H9 (cell line): Measurements from ENCODE around the gene PRR20G. TPM values are rescaled to one million over a fixed set of nuclear protein-coding genes. Genes with fewer than 3 reads are reported as not detected.

Source experiments
- DNase-seq: peaks from one replicate; pipeline ENCODE4 v3.0.0-alpha.2; 2017
- H2AFZ ChIP-seq: one replicate; pipeline ENCODE4 v1.6.1; 2013; ENCODE audit warnings: mild to moderate bottlenecking, low read length, control low read depth, moderate library complexity
- H2AK5ac ChIP-seq: 2 replicates; pipeline ENCODE4 v1.6.1; 2013; ENCODE audit warnings: low read length, control low read depth, mixed read lengths; ENCODE audit not compliant: insufficient read length
- H2BK120ac ChIP-seq: one replicate; pipeline ENCODE4 v1.6.1; 2013; ENCODE audit warnings: low read depth, mild to moderate bottlenecking, low read length, control low read depth, inconsistent platforms; ENCODE audit not compliant: poor library complexity, severe bottlenecking
- H2BK12ac ChIP-seq: 2 replicates; pipeline ENCODE4 v1.6.1; 2013; ENCODE audit warnings: low read length, control low read depth, mixed read lengths, low read depth; ENCODE audit not compliant: insufficient read length
- H2BK15ac ChIP-seq: 2 replicates; pipeline ENCODE4 v1.6.1; 2013; ENCODE audit warnings: low read depth, low read length, control low read depth
- H2BK20ac ChIP-seq: one replicate; pipeline ENCODE4 v1.6.1; 2013; ENCODE audit warnings: low read depth, mild to moderate bottlenecking, low read length, control low read depth, inconsistent platforms; ENCODE audit not compliant: poor library complexity, severe bottlenecking
- H2BK5ac ChIP-seq: 2 replicates; pipeline ENCODE4 v1.6.1; 2013; ENCODE audit warnings: low read length, control low read depth, mixed read lengths; ENCODE audit not compliant: insufficient read length
- H3K14ac ChIP-seq: 2 replicates; pipeline ENCODE4 v1.6.1; 2013; ENCODE audit warnings: low read length, control low read depth; ENCODE audit not compliant: insufficient read depth
- H3K18ac ChIP-seq: 2 replicates; pipeline ENCODE4 v1.6.1; 2013; ENCODE audit warnings: low read depth, mild to moderate bottlenecking, mixed read lengths, low read length, control low read depth; ENCODE audit not compliant: insufficient read length
- H3K23ac ChIP-seq: 2 replicates; pipeline ENCODE4 v1.6.1; 2013; ENCODE audit warnings: low read length, control low read depth, mixed read lengths, low read depth; ENCODE audit not compliant: insufficient read length
- H3K23me2 ChIP-seq: 2 replicates; pipeline ENCODE4 v1.6.1; 2013; ENCODE audit warnings: low read depth, mild to moderate bottlenecking, mixed read lengths, low read length, control low read depth; ENCODE audit not compliant: insufficient read length, poor library complexity, severe bottlenecking
- H3K27ac ChIP-seq: 2 replicates; pipeline ENCODE4 v1.5.1; 2013; ENCODE audit warnings: low read length, control low read depth, mixed read lengths, low read depth; ENCODE audit not compliant: insufficient read length
- H3K27me3 ChIP-seq: 2 replicates; pipeline ENCODE4 v1.6.1; 2013; ENCODE audit warnings: low read length, control low read depth, inconsistent platforms; ENCODE audit not compliant: insufficient read depth
- H3K4ac ChIP-seq: 2 replicates; pipeline ENCODE4 v1.6.1; 2013; ENCODE audit warnings: low read depth, mild to moderate bottlenecking, control low read depth, inconsistent platforms, low read length, moderate library complexity
- H3K4me1 ChIP-seq: 2 replicates; pipeline ENCODE4 v1.6.1; 2013; ENCODE audit warnings: low read length, control low read depth, inconsistent platforms; ENCODE audit not compliant: insufficient read depth
- H3K4me2 ChIP-seq: 2 replicates; pipeline ENCODE4 v1.6.1; 2013; ENCODE audit warnings: low read length, control low read depth, mixed read lengths; ENCODE audit not compliant: insufficient read length, insufficient read depth
- H3K56ac ChIP-seq: 2 replicates; pipeline ENCODE4 v1.6.1; 2013; ENCODE audit warnings: low read depth, mild to moderate bottlenecking, mixed read lengths, low read length, control low read depth; ENCODE audit not compliant: insufficient read length
- H3K79me1 ChIP-seq: 2 replicates; pipeline ENCODE4 v1.6.1; 2013; ENCODE audit warnings: low read depth, mild to moderate bottlenecking, moderate library complexity, low read length, control low read depth, inconsistent platforms; ENCODE audit not compliant: insufficient read depth, poor library complexity, severe bottlenecking
- H3K79me2 ChIP-seq: 2 replicates; pipeline ENCODE4 v1.6.1; 2013; ENCODE audit warnings: low read length, control low read depth, inconsistent platforms; ENCODE audit not compliant: insufficient read depth
- H3K9ac ChIP-seq: 2 replicates; pipeline ENCODE4 v1.6.1; 2013; ENCODE audit warnings: low read length, control low read depth, mixed read lengths; ENCODE audit not compliant: insufficient read length; ENCODE audit errors: extremely low read depth
- H3K9me3 ChIP-seq: one replicate; pipeline ENCODE4 v1.6.1; 2013; ENCODE audit warnings: low read depth, low read length, inconsistent platforms; ENCODE audit not compliant: control insufficient read depth
- H3T11ph ChIP-seq: one replicate; pipeline ENCODE4 v1.6.1; 2013; ENCODE audit warnings: mild to moderate bottlenecking, low read length, control low read depth, inconsistent platforms
- H4K20me1 ChIP-seq: one replicate; pipeline ENCODE4 v1.6.1; 2013; ENCODE audit not compliant: control insufficient read depth, insufficient read length, insufficient read depth
- H4K5ac ChIP-seq: 2 replicates; pipeline ENCODE4 v1.6.1; 2013; ENCODE audit warnings: low read depth, mild to moderate bottlenecking, mixed read lengths, low read length, control low read depth; ENCODE audit not compliant: insufficient read length
- H4K8ac ChIP-seq: replicated peaks from 2 replicates; pipeline ENCODE4 v1.6.1; 2013; ENCODE audit warnings: low read length, control low read depth, mixed read lengths, low read depth; ENCODE audit not compliant: insufficient read length
- H4K91ac ChIP-seq: 2 replicates; pipeline ENCODE4 v1.6.1; 2013; ENCODE audit warnings: low read depth, mild to moderate bottlenecking, moderate library complexity, mixed read lengths, low read length, control low read depth; ENCODE audit not compliant: insufficient read length
- H3K27ac Mint-ChIP-seq, 3 experiments: 2 replicates in 2 of 3; 3 replicates in 1 of 3; pipeline ENCODE4 v1.8.0; 2020 to 2021; ENCODE audit warnings: mixed read lengths in 3 of 3, mild to moderate bottlenecking in 1 of 3, moderate library complexity in 1 of 3
- H3K27me3 Mint-ChIP-seq: 2 replicates; pipeline ENCODE4 v1.8.0; 2021; ENCODE audit warnings: low read depth, mild to moderate bottlenecking, moderate library complexity, mixed read lengths
- H3K36me3 Mint-ChIP-seq, 3 experiments: 2 replicates in 2 of 3; 3 replicates in 1 of 3; pipeline ENCODE4 v1.8.0; 2020 to 2021; ENCODE audit warnings: low read depth in 3 of 3, mixed read lengths in 3 of 3; ENCODE audit not compliant: insufficient read depth in 1 of 3
- H3K4me1 Mint-ChIP-seq, 2 experiments: 2 replicates each; pipeline ENCODE4 v1.8.0; 2020; ENCODE audit warnings: mixed read lengths in 2 of 2
- H3K4me3 Mint-ChIP-seq, 2 experiments: 2 replicates in 1 of 2; 3 replicates in 1 of 2; pipeline ENCODE4 v1.8.0; 2020 to 2021; ENCODE audit warnings: mild to moderate bottlenecking in 2 of 2, mixed read lengths in 2 of 2, moderate library complexity in 1 of 2
- H3K9me3 Mint-ChIP-seq, 2 experiments: 2 replicates in 1 of 2; 3 replicates in 1 of 2; pipeline ENCODE4 v1.8.0; 2020; ENCODE audit warnings: mild to moderate bottlenecking in 2 of 2, mixed read lengths in 2 of 2, moderate library complexity in 1 of 2
- WGBS: extraction: QIAGEN DNeasy Blood & Tissue Kit; methylation state at CpG from one replicate; pipeline ENCODE4 v1.1.7; 2013; ENCODE audit warnings: missing lambda C conversion rate, low lambda C conversion rate, mixed read lengths; ENCODE audit not compliant: insufficient read length; ENCODE audit errors: extremely low coverage; 5-methylcytosine and 5-hydroxymethylcytosine counted together
- total RNA-seq: library from RNA; stranded (reverse); gene quantifications from 2 replicates; pipeline ENCODE4 v1.2.1, GENCODE V29; 2021
- TF ChIP-seq, protein P1 (sequence below): fragments of 200-600 bp; sonication (generic); conservative IDR thresholded peaks from 3 replicates; pipeline ENCODE4 v1.8.0; 2021; ENCODE audit warnings: antibody characterized with exemption, mild to moderate bottlenecking

PRR20G gene
- total RNA-seq, 1 experiment from 2014 or later = 0.35 TPM

DNA sequence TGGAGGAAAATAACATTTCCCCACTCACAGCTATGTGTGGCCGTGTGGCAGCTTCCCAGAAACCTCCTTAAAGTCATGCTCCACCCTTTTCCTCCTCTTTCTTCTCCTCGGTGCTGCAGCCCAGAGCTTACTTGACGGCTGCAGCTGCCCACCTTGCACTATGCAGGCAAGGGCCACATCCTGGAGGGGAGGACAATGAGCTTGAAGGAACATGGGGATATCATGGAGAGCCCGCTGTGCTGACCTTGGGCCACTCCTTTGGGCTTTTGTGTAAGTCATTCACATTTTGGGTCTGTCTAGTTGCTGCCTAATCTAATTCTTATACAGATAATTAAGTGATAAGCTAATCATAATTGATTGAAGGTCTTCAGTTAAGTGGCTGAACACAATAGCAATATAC lies 28.0 kb downstream of the PRR20G start:
- H4K20me1 ChIP-seq = no peaks in the 10 kb centered on the region
- Mint-ChIP-seq H3K36me3 (no peaks in the 10 kb centered on the region; a peak in 1 of 7 replicates), H3K9me3 (peaks cover 0 to 4% of the 10 kb centered on the region in 2 experiments; a peak in 2 of 5 replicates), H3K4me3 (no peak overlapping the region), H3K27me3 (peaks cover 13% of the 10 kb centered on the region), H3K27ac (no peak overlapping the region), H3K4me1 (peaks cover 0 to 4% of the 10 kb centered on the region in 2 experiments; a peak in 2 of 4 replicates)
- H2BK12ac ChIP-seq = no peak overlapping the region
- H3T11ph ChIP-seq = no peak overlapping the region
- no peaks in the 10 kb centered on the region for H3K4me1 ChIP-seq
- H3K4ac ChIP-seq = no peak overlapping the region
- no peak for DNase-seq
- no peak overlapping the region for H3K9ac ChIP-seq
- H3K56ac ChIP-seq = no peak overlapping the region
- H2BK15ac ChIP-seq = no peak overlapping the region
- H3K23ac ChIP-seq = no peak overlapping the region
- H3K79me1 ChIP-seq = no peaks in the 10 kb centered on the region
- H4K5ac ChIP-seq = no peak overlapping the region
- WGBS = no CpG with 5 or more reads among the region's 4 CpGs
- no peak overlapping the region for H2AFZ ChIP-seq
- no peak overlapping the region for H3K27ac ChIP-seq
- H3K14ac ChIP-seq = no peak overlapping the region
- H3K23me2 ChIP-seq = no peaks in the 10 kb centered on the region
- no peaks in the 10 kb centered on the region for H3K9me3 ChIP-seq
- no peak overlapping the region for H4K91ac ChIP-seq
- H4K8ac ChIP-seq = no peak overlapping the region
- H2BK20ac ChIP-seq = no peak overlapping the region
- no peak overlapping the region for H2BK5ac ChIP-seq
- no peak overlapping the region for H2BK120ac ChIP-seq
- H2AK5ac ChIP-seq = no peak overlapping the region
- H3K4me2 ChIP-seq = no peak overlapping the region
- no peaks in the 10 kb centered on the region for H3K79me2 ChIP-seq
- no peak overlapping the region for H3K18ac ChIP-seq
- no peaks in the 10 kb centered on the region for H3K27me3 ChIP-seq
- TF ChIP-seq, protein P1, sequence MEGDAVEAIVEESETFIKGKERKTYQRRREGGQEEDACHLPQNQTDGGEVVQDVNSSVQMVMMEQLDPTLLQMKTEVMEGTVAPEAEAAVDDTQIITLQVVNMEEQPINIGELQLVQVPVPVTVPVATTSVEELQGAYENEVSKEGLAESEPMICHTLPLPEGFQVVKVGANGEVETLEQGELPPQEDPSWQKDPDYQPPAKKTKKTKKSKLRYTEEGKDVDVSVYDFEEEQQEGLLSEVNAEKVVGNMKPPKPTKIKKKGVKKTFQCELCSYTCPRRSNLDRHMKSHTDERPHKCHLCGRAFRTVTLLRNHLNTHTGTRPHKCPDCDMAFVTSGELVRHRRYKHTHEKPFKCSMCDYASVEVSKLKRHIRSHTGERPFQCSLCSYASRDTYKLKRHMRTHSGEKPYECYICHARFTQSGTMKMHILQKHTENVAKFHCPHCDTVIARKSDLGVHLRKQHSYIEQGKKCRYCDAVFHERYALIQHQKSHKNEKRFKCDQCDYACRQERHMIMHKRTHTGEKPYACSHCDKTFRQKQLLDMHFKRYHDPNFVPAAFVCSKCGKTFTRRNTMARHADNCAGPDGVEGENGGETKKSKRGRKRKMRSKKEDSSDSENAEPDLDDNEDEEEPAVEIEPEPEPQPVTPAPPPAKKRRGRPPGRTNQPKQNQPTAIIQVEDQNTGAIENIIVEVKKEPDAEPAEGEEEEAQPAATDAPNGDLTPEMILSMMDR = no peak
